Activated CD8-positive, alpha-beta T cell treated with anti-CD3 and anti-CD28 coated beads for 36 hours (primary cell): ENCODE measurements around the gene KMT2C. TPM values are rescaled to one million over a fixed set of nuclear protein-coding genes. Genes with fewer than 3 reads are reported as not detected.

Experiments
- ATAC-seq: fragments of 200-7000 bp; cut with Tn5 transposase; one replicate; pipeline ENCODE4 v1.10.0; 2021; ENCODE audit warnings: mild to moderate bottlenecking, moderate library complexity
- CTCF ChIA-PET: fragments of 350-600 bp; sonication (Branson Sonifier 250); formaldehyde crosslinking; loops from one replicate; lab custom pipeline; 2021; ENCODE audit warnings: antibody characterized with exemption; lab: Charles Lee
- POLR2A ChIA-PET: fragments of 350-600 bp; sonication (Branson Sonifier 250); formaldehyde crosslinking; loops from one replicate; lab custom pipeline; 2021; ENCODE audit warnings: antibody characterized with exemption; lab: Charles Lee
- DNase-seq: peaks from one replicate; pipeline ENCODE4 v3.0.0-alpha.2; 2020
- H3K27ac Mint-ChIP-seq: one replicate; pipeline ENCODE4 v1.8.0; 2021; ENCODE audit warnings: mild to moderate bottlenecking, mixed read lengths
- H3K27me3 Mint-ChIP-seq: one replicate; pipeline ENCODE4 v1.8.0; 2021; ENCODE audit warnings: mixed read lengths
- H3K36me3 Mint-ChIP-seq: one replicate; pipeline ENCODE4 v1.8.0; 2021; ENCODE audit warnings: low read depth, mixed read lengths
- H3K4me1 Mint-ChIP-seq: one replicate; pipeline ENCODE4 v1.8.0; 2021; ENCODE audit warnings: low read depth, mixed read lengths
- H3K4me3 Mint-ChIP-seq: one replicate; pipeline ENCODE4 v1.8.0; 2021; ENCODE audit warnings: mild to moderate bottlenecking, moderate library complexity, mixed read lengths
- H3K9me3 Mint-ChIP-seq: one replicate; pipeline ENCODE4 v1.8.0; 2021; ENCODE audit warnings: mixed read lengths
- CTCF ChIP-seq: fragments of 200-600 bp; IDR thresholded peaks from one replicate; pipeline ENCODE4 v1.8.0; 2022; ENCODE audit warnings: antibody characterized with exemption, mild to moderate bottlenecking
- intact Hi-C: fragments of 100-400 bp; cut with micrococcal nuclease; formaldehyde crosslinking; loops from one replicate; pipeline ENCODE4 v1.10.0; 2022
- total RNA-seq, 2 experiments: library from RNA; stranded (reverse); gene quantifications; one replicate each; pipeline ENCODE4 v1.2.3, GENCODE V29; 2021

The KMT2C gene
- total RNA-seq, 2 experiments from 2014 or later: 48.5 to 52.8 TPM

GRCh38 chr7:152108359-152108758 lies 327.4 kb downstream of the KMT2C start:
- H3K9me3 Mint-ChIP-seq: no peaks in the 10 kb centered on the region

GRCh38 chr7:152107945-152108344 lies 327.9 kb downstream of the KMT2C start:
- CTCF ChIA-PET: interaction anchor here (1.4 kb wide), 1 partner anchor 11 kb away, joined by 3 read pairs; no protein-coding TSS in a partner anchor
- peaks cover 5% of the 10 kb centered on the region for H3K36me3 Mint-ChIP-seq
- H3K4me3 Mint-ChIP-seq: no peak overlapping the region
- no peak for TF ChIP-seq CTCF
- no peaks in the 10 kb centered on the region for H3K4me1 Mint-ChIP-seq
- intact Hi-C loops: no loop called here
- no peak overlapping the region for H3K27ac Mint-ChIP-seq
- POLR2A ChIA-PET: no interaction called here
- no peaks in the 10 kb centered on the region for H3K9me3 Mint-ChIP-seq
- no peak for DNase-seq
- ATAC-seq: no peak
- no peaks in the 10 kb centered on the region for H3K27me3 Mint-ChIP-seq

More at GRCh38 chr7:152108359-152108758, 327.4 kb downstream of the KMT2C start:
- ATAC-seq: no peak
- intact Hi-C loops: no loop called here
- H3K4me3 Mint-ChIP-seq: no peak overlapping the region
- ChIA-PET POLR2A (no interaction called here), CTCF (no interaction called here)
- no peak for TF ChIP-seq CTCF
- H3K36me3 Mint-ChIP-seq: peaks cover 7% of the 10 kb centered on the region
- H3K27me3 Mint-ChIP-seq: no peaks in the 10 kb centered on the region
- H3K4me1 Mint-ChIP-seq: no peaks in the 10 kb centered on the region
- H3K27ac Mint-ChIP-seq: no peak overlapping the region
- DNase-seq: no peak

- Mint-ChIP-seq H3K27me3 (no peaks in the 10 kb centered on the region), H3K4me1 (no peaks in the 10 kb centered on the region), H3K4me3 (no peak overlapping the region), H3K36me3 (peaks cover 6% of the 10 kb centered on the region), H3K27ac (no peak overlapping the region), H3K9me3 (no peaks in the 10 kb centered on the region)
- no peak for TF ChIP-seq CTCF
- intact Hi-C loops: no loop called here
- no peak for DNase-seq
- no peak for ATAC-seq
- ChIA-PET CTCF (interaction anchor here (0.9 to 1.4 kb wide), 2 partner anchors 12 to 36 kb away, joined by 3 read pairs; no protein-coding TSS in a partner anchor), POLR2A (interaction anchor here (0.6 to 0.7 kb wide), 2 partner anchors 95 to 292 kb away, joined by 3 read pairs; no protein-coding TSS in a partner anchor)
Measured at GRCh38 chr7:152106990-152107389, 328.8 kb downstream of the KMT2C start.

- Mint-ChIP-seq H3K27me3 (no peaks in the 10 kb centered on the region), H3K4me1 (no peaks in the 10 kb centered on the region), H3K27ac (no peak overlapping the region), H3K36me3 (peaks cover 3% of the 10 kb centered on the region), H3K4me3 (no peak overlapping the region), H3K9me3 (no peaks in the 10 kb centered on the region)
- ATAC-seq: no peak
- no peak for DNase-seq
- TF ChIP-seq CTCF: no peak
- intact Hi-C loops: no loop called here
- ChIA-PET POLR2A (no interaction called here), CTCF (no interaction called here)
Measured at GRCh38 chr7:152105205-152105604, 330.6 kb downstream of the KMT2C start.

- H3K36me3 Mint-ChIP-seq: peaks cover 2% of the 10 kb centered on the region
- ATAC-seq (no peak), DNase-seq (no peak)
- H3K4me3 Mint-ChIP-seq: no peak overlapping the region
- H3K27ac Mint-ChIP-seq: no peak overlapping the region
- no peaks in the 10 kb centered on the region for H3K9me3 Mint-ChIP-seq
- no peaks in the 10 kb centered on the region for H3K27me3 Mint-ChIP-seq
- POLR2A ChIA-PET: no interaction called here
- no peaks in the 10 kb centered on the region for H3K4me1 Mint-ChIP-seq
- TF ChIP-seq CTCF: no peak
- intact Hi-C loops: no loop called here
- CTCF ChIA-PET: no interaction called here
Measured at GRCh38 chr7:152103691-152104090, 332.1 kb downstream of the KMT2C start.
